ENCODE measurements around the gene RNF213.

GRCh38 chr17:80416940-80417293 lies 156.3 kb downstream of the RNF213 start:
- TF ChIP-seq POLR2A (IDR thresholded peaks at IDR 0.05) (no peak), CTCF (IDR thresholded peaks at IDR 0.05) (no peak)
